Small intestine (tissue), 7 donors: Measurements from ENCODE around the gene KCNH2. TPM values are rescaled to one million over a fixed set of nuclear protein-coding genes. Genes with fewer than 3 reads are reported as not detected.

Experiments
- DNase-seq, 2 donors: peaks; one replicate each; pipeline versions ENCODE4 v3.0.0 to v3.0.0-alpha.2; 2013
- FAIRE-seq: peaks from 2 replicates; lab custom pipeline; 2012; peaks lifted over from hg19 to GRCh38; lab: Jason Lieb, UNC
- H3K27ac ChIP-seq, 3 donors: one replicate each; pipeline ENCODE4 v1.5.1; 2013; ENCODE audit warnings: low read length in 2 of 3, mild to moderate bottlenecking in 2 of 3, control low read depth in 1 of 3, inconsistent platforms in 1 of 3, low read depth in 1 of 3, moderate library complexity in 1 of 3
- H3K27me3 ChIP-seq, 3 donors: one replicate each; pipeline ENCODE4 v1.6.1; 2013; ENCODE audit warnings: low read length in 3 of 3, inconsistent platforms in 1 of 3; ENCODE audit not compliant: control insufficient read depth in 3 of 3, insufficient read depth in 3 of 3
- H3K36me3 ChIP-seq, 3 donors: one replicate each; pipeline ENCODE4 v1.6.1; 2013; ENCODE audit warnings: low read length in 3 of 3, inconsistent platforms in 1 of 3, low read depth in 1 of 3, mild to moderate bottlenecking in 1 of 3, moderate library complexity in 1 of 3; ENCODE audit not compliant: control insufficient read depth in 3 of 3, insufficient read depth in 2 of 3
- H3K4me1 ChIP-seq, 3 donors: one replicate each; pipeline ENCODE4 v1.6.1; 2013; ENCODE audit warnings: low read length in 2 of 3, inconsistent platforms in 1 of 3, low read depth in 1 of 3, mild to moderate bottlenecking in 1 of 3, moderate library complexity in 1 of 3; ENCODE audit not compliant: control insufficient read depth in 3 of 3, insufficient read depth in 2 of 3
- H3K4me3 ChIP-seq, 3 donors: one replicate each; pipeline ENCODE4 v1.5.1; 2013; ENCODE audit warnings: low read length in 3 of 3, control low read depth in 1 of 3, inconsistent platforms in 1 of 3, low read depth in 1 of 3, mild to moderate bottlenecking in 1 of 3, moderate library complexity in 1 of 3
- H3K9me3 ChIP-seq, 2 donors: one replicate each; pipeline ENCODE4 v1.6.1; 2013; ENCODE audit warnings: low read depth in 1 of 2, low read length in 1 of 2; ENCODE audit not compliant: control insufficient read depth in 2 of 2, insufficient read depth in 1 of 2
- WGBS, 3 donors: extraction: QIAGEN DNeasy Blood & Tissue Kit; methylation state at CpG; one replicate each; pipeline ENCODE4 v1.1.7; 2013; 5-methylcytosine and 5-hydroxymethylcytosine counted together
- polyA plus RNA-seq, 4 donors: library from polyadenylated mRNA; stranded (reverse) in 3 of 4; unstranded in 1 of 4; fragments of 200-250 nt in 3 of 4; fragments of 120-200 nt in 1 of 4; gene quantifications; one replicate each; pipeline versions ENCODE4 v1.2.1 to v1.2.3, GENCODE V29; 2013
- donor health status: healthy with polysubstance abuse.
- donor health status: control.
- donor health status: control.
- donor health status: Bipolar disorder and iron deficiency.
- donor health status: healthy.

The KCNH2 gene
- polyA plus RNA-seq, 4 donors = 2.4 to 5.7 (median 3.7) TPM; not detected in 1

- no peak overlapping the region for H3K4me3 ChIP-seq
- H3K27ac ChIP-seq = no peak overlapping the region
- FAIRE-seq (no peak), DNase-seq (no peak)
- peaks cover 0 to 27% (median 7%) of the 10 kb centered on the region in 3 donors for H3K27me3 ChIP-seq
- 58 to 75% (median 70%) methylated on average over 23 to 27 of the region's 27 CpGs for WGBS, 3 donors
- H3K36me3 ChIP-seq = peaks cover 0 to 12% (median 0%) of the 10 kb centered on the region in 3 donors
- H3K9me3 ChIP-seq = no peaks in the 10 kb centered on the region
- H3K4me1 ChIP-seq = peaks cover 0 to 21% (median 0%) of the 10 kb centered on the region in 3 donors
Observed at GRCh38 chr7:150946421-150947240, 31.5 kb downstream of the KCNH2 start.

- H3K27ac ChIP-seq = peak overlapping the region in 1 of 3 donors; percentile 30
- H3K4me3 ChIP-seq = no peak overlapping the region
- FAIRE-seq = no peak
- H3K27me3 ChIP-seq = peaks cover 0 to 27% (median 7%) of the 10 kb centered on the region in 3 donors
- no peaks in the 10 kb centered on the region for H3K9me3 ChIP-seq
- H3K36me3 ChIP-seq = peaks cover 0 to 10% (median 0%) of the 10 kb centered on the region in 3 donors
- peaks cover 0 to 21% (median 0%) of the 10 kb centered on the region in 3 donors for H3K4me1 ChIP-seq
- DNase-seq = no peak
- 79 to 86% (median 85%) methylated on average over 17 of the region's 17 CpGs for WGBS, 3 donors
Observed at GRCh38 chr7:150945853-150946420, 32.2 kb downstream of the KCNH2 start.

- peaks cover 0 to 8% (median 0%) of the 10 kb centered on the region in 3 donors for H3K36me3 ChIP-seq
- DNase-seq (peak in 1 of 2 donors; percentile 63), FAIRE-seq (no peak)
- no peak overlapping the region for H3K4me3 ChIP-seq
- WGBS, 3 donors = 57 to 70% (median 61%) methylated on average over 19 of the region's 19 CpGs
- H3K27ac ChIP-seq = peak overlapping the region in 1 of 3 donors; percentile 30
- no peaks in the 10 kb centered on the region for H3K9me3 ChIP-seq
- peaks cover 0 to 21% (median 0%) of the 10 kb centered on the region in 3 donors for H3K4me1 ChIP-seq
- H3K27me3 ChIP-seq = peaks cover 0 to 27% (median 7%) of the 10 kb centered on the region in 3 donors
Observed at GRCh38 chr7:150945171-150945852, 32.8 kb downstream of the KCNH2 start.

GRCh38 chr7:150944066-150945042, 33.8 kb downstream of the KCNH2 start:
- peaks cover 0 to 27% (median 7%) of the 10 kb centered on the region in 3 donors for H3K27me3 ChIP-seq
- FAIRE-seq (no peak), DNase-seq (no peak)
- WGBS, 3 donors = 79 to 85% (median 81%) methylated on average over 6 of the region's 6 CpGs
- no peak overlapping the region for H3K4me3 ChIP-seq
- H3K4me1 ChIP-seq = peaks cover 0 to 21% (median 0%) of the 10 kb centered on the region in 3 donors
- no peaks in the 10 kb centered on the region for H3K9me3 ChIP-seq
- no peak overlapping the region for H3K27ac ChIP-seq
- peaks cover 0 to 6% (median 0%) of the 10 kb centered on the region in 3 donors for H3K36me3 ChIP-seq

GRCh38 chr7:150943453-150943814, 34.7 kb downstream of the KCNH2 start:
- FAIRE-seq = no peak
- WGBS, 3 donors = 91 to 95% (median 92%) methylated on average over 5 to 6 of the region's 6 CpGs

GRCh38 chr7:150942591-150943452, 35.3 kb downstream of the KCNH2 start:
- DNase-seq (no peak), FAIRE-seq (no peak)
- peaks cover 0 to 17% (median 4%) of the 10 kb centered on the region in 3 donors for H3K27me3 ChIP-seq
- H3K36me3 ChIP-seq = peaks cover 0 to 3% (median 0%) of the 10 kb centered on the region in 3 donors
- H3K4me1 ChIP-seq = peaks cover 0 to 18% (median 0%) of the 10 kb centered on the region in 3 donors
- H3K27ac ChIP-seq = no peak overlapping the region
- 44 to 69% (median 66%) methylated on average over 13 of the region's 13 CpGs for WGBS, 3 donors
- H3K4me3 ChIP-seq = no peak overlapping the region
- no peaks in the 10 kb centered on the region for H3K9me3 ChIP-seq

More at GRCh38 chr7:150943453-150943814, 34.7 kb downstream of the KCNH2 start:
- peaks cover 0 to 22% (median 7%) of the 10 kb centered on the region in 3 donors for H3K27me3 ChIP-seq
- H3K9me3 ChIP-seq = no peaks in the 10 kb centered on the region
- DNase-seq = no peak
- H3K36me3 ChIP-seq = peaks cover 0 to 3% (median 0%) of the 10 kb centered on the region in 3 donors
- no peak overlapping the region for H3K27ac ChIP-seq
- no peak overlapping the region for H3K4me3 ChIP-seq
- H3K4me1 ChIP-seq = peaks cover 0 to 21% (median 0%) of the 10 kb centered on the region in 3 donors

- no peak overlapping the region for H3K4me3 ChIP-seq
- no peaks in the 10 kb centered on the region for H3K9me3 ChIP-seq
- DNase-seq (peak in 1 of 2 donors; percentile 36), FAIRE-seq (no peak)
- H3K27me3 ChIP-seq = peaks cover 0 to 12% (median 3%) of the 10 kb centered on the region in 3 donors
- H3K36me3 ChIP-seq = peaks cover 0 to 3% (median 0%) of the 10 kb centered on the region in 3 donors
- H3K27ac ChIP-seq = no peak overlapping the region
- 19 to 41% (median 30%) methylated on average over 11 to 14 of the region's 14 CpGs for WGBS, 3 donors
- H3K4me1 ChIP-seq = peaks cover 0 to 18% (median 0%) of the 10 kb centered on the region in 3 donors
Observed at GRCh38 chr7:150942001-150942590, 36.0 kb downstream of the KCNH2 start.
